HG02798 (cell line): ENCODE results near the gene GALNTL6.

Experiments
- ATAC-seq: cut with Tn5 transposase; IDR thresholded peaks from one replicate; pipeline ENCODE4 v1.9.1; 2021; ENCODE audit warnings: mild to moderate bottlenecking; ENCODE audit not compliant: unreplicated experiment, poor library complexity

Gene GALNTL6

GRCh38 chr4:172989984-172990820, 1177.0 kb downstream of the GALNTL6 start:
- ATAC-seq: no peak

GRCh38 chr4:172992648-172993378, 1179.6 kb downstream of the GALNTL6 start:
- ATAC-seq: no peak

GRCh38 chr4:172995161-172995560, 1182.0 kb downstream of the GALNTL6 start:
- ATAC-seq: no peak

- no peak for ATAC-seq
Measured at GRCh38 chr4:172995704-172996103, 1182.5 kb downstream of the GALNTL6 start.

GRCh38 chr4:172996571-172997216, 1183.5 kb downstream of the GALNTL6 start:
- ATAC-seq: no peak

GRCh38 chr4:172997217-172997609, 1184.0 kb downstream of the GALNTL6 start:
- no peak for ATAC-seq

GRCh38 chr4:172997856-172998255, 1184.7 kb downstream of the GALNTL6 start:
- ATAC-seq: no peak

- ATAC-seq: no peak
Measured at GRCh38 chr4:172998527-172999469, 1185.6 kb downstream of the GALNTL6 start.

GRCh38 chr4:173001571-173001970, 1188.4 kb downstream of the GALNTL6 start:
- no peak for ATAC-seq

GRCh38 chr4:173002830-173003561, 1189.8 kb downstream of the GALNTL6 start:
- ATAC-seq: no peak

GRCh38 chr4:173005912-173006633, 1192.9 kb downstream of the GALNTL6 start:
- ATAC-seq: no peak

- ATAC-seq: no peak
Measured at GRCh38 chr4:173008436-173008835, 1195.2 kb downstream of the GALNTL6 start.

- ATAC-seq: no peak
Measured at GRCh38 chr4:173009129-173009823, 1196.1 kb downstream of the GALNTL6 start.

GRCh38 chr4:173012608-173013007, 1199.4 kb downstream of the GALNTL6 start:
- no peak for ATAC-seq

GRCh38 chr4:173013232-173013930, 1200.2 kb downstream of the GALNTL6 start:
- ATAC-seq: peak; percentile 66

GRCh38 chr4:173014113-173014558, 1200.9 kb downstream of the GALNTL6 start:
- no peak for ATAC-seq

GRCh38 chr4:173014836-173015235, 1201.6 kb downstream of the GALNTL6 start:
- ATAC-seq: no peak
